ENCODE results near the gene FRMD7.

Gene FRMD7

DNA sequence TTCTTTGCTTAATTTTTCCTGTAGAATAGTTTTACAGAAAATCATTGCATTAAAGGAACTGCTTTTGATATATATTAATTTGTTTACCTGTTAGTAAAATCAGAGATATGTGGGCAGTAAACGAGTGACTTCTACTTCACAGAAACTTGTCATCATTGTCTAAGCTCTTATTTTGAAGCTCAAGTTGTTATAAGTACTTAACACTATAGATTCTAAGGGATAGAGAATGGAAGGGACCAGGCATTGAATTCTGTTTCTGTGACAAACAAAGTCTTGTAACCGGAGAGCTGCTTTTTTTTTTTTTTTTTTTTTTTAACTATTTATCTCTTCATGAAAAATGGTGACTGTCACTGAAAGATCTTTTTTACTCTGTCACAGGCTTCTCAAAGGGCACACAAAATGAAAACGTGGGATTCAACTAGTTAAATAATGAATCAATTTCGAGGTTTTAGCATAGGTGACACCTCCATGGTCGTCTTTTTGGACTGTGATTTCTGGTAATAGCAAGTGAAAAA lies 90.3 kb downstream of the FRMD7 start:
- DNase-seq (ENCODE audit: extremely low read depth in 1 of 2, low read depth in 1 of 2), result no peak

DNA sequence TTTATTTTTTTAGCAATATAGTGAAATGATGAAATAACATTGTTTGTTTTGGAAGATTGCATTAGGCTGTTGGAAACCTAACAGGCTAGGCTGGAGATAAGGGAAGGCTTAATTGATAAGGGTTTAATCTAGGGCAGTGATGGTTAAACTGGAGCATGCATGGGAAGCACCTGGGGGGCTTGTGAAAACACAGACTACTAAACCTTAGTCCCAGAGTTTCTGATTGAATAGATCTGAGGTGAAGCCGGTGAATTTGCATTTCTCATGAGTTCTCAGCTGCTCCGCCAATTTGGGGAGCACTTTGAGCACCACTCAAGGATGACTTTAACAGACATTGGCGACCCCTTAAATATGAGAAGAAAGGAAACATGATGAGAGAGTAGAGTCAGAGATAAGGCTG lies 93.2 kb downstream of the FRMD7 start:
- no peak for DNase-seq (ENCODE audit: extremely low read depth in 1 of 2, low read depth in 1 of 2)

DNA sequence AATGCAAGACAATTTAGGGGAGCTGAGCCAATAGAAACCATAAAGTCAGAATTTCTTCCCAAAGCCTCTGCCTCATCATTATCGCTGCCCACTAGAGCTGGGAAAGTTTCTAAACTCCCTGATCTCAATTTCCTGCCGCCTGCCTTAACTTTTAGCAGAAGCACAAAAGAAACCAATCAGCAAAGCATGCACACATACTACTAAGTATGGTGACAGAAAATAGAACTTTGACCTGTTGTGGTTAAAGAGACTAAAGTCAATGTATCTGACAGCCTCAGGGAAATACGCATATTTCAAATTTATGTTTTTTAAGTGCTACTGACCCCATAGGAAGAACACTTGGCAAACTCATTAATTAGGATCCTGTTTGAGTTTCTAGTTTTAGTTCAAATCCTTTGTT lies 94.7 kb downstream of the FRMD7 start:
- DNase-seq (ENCODE audit: extremely low read depth in 1 of 2, low read depth in 1 of 2), result no peak

GRCh38 chrX:132031867-132032266 lies 96.0 kb downstream of the FRMD7 start:
- no peak for DNase-seq (ENCODE audit: extremely low read depth in 1 of 2, low read depth in 1 of 2)

DNA sequence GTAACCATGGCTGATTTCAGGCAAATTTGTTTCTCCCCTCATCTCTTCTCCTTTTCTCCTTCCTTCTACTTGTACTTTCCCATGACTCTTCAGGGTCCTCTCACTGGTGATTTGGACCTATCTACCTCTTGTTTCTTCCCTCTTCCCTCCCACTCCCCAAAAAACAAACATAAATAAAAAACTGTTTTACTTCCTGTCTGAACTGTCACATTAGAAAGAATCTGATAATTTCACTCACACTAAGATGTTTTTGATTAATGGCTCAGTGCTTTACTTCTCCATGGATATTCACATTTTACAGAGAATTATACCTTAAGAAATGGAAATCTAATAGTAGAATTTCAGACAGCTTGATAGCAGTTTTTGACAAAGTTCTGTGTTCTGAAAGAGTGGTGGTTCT lies 97.6 kb downstream of the FRMD7 start:
- no peak for DNase-seq (ENCODE audit: extremely low read depth in 1 of 2, low read depth in 1 of 2)

All from stimulated activated CD8-positive, alpha-beta memory T cell treated with anti-CD3 and anti-CD28 coated beads, Interleukin-7, amount 100 ng/mL, for 48 hours (primary cell).